Rectal smooth muscle tissue (tissue), 1 donor: ENCODE data around the gene RAB4A.

ENCODE experiments used
- H3K27ac ChIP-seq: one replicate; pipeline ENCODE4 v1.7.0; 2013; ENCODE audit warnings: low read depth, low read length, inconsistent platforms
- H3K27me3 ChIP-seq: one replicate; pipeline ENCODE4 v1.7.0; 2013; ENCODE audit warnings: low read length; ENCODE audit not compliant: control insufficient read depth, insufficient read depth
- H3K36me3 ChIP-seq: one replicate; pipeline ENCODE4 v1.7.0; 2013; ENCODE audit warnings: low read length; ENCODE audit not compliant: control insufficient read depth, insufficient read depth
- H3K4me1 ChIP-seq: one replicate; pipeline ENCODE4 v1.7.0; 2013; ENCODE audit warnings: low read length; ENCODE audit not compliant: control insufficient read depth, insufficient read depth
- H3K4me3 ChIP-seq: one replicate; pipeline ENCODE4 v1.7.0; 2013; ENCODE audit warnings: low read length
- H3K9ac ChIP-seq: one replicate; pipeline ENCODE4 v1.7.0; 2013; ENCODE audit warnings: low read length

Gene RAB4A

GRCh38 chr1:229264068-229264467 lies 6.8 kb upstream of the RAB4A start:
- H3K9ac ChIP-seq, result no peak overlapping the region
- no peaks in the 10 kb centered on the region for H3K27me3 ChIP-seq
- no peaks in the 10 kb centered on the region for H3K36me3 ChIP-seq
- H3K4me3 ChIP-seq, result no peak overlapping the region
- H3K4me1 ChIP-seq, result no peaks in the 10 kb centered on the region
- no peak overlapping the region for H3K27ac ChIP-seq

- Histone ChIP-seq H3K4me3 (no peak overlapping the region), H3K4me1 (no peaks in the 10 kb centered on the region), H3K27me3 (no peaks in the 10 kb centered on the region), H3K36me3 (no peaks in the 10 kb centered on the region), H3K9ac (no peak overlapping the region), H3K27ac (no peak overlapping the region)
Measured at GRCh38 chr1:229264487-229264886, 6.4 kb upstream of the RAB4A start.

GRCh38 chr1:229266274-229266673 lies 4.6 kb upstream of the RAB4A start:
- H3K36me3 ChIP-seq, result no peaks in the 10 kb centered on the region
- no peak overlapping the region for H3K9ac ChIP-seq
- H3K27me3 ChIP-seq, result no peaks in the 10 kb centered on the region
- no peaks in the 10 kb centered on the region for H3K4me1 ChIP-seq
- no peak overlapping the region for H3K27ac ChIP-seq
- no peak overlapping the region for H3K4me3 ChIP-seq

DNA sequence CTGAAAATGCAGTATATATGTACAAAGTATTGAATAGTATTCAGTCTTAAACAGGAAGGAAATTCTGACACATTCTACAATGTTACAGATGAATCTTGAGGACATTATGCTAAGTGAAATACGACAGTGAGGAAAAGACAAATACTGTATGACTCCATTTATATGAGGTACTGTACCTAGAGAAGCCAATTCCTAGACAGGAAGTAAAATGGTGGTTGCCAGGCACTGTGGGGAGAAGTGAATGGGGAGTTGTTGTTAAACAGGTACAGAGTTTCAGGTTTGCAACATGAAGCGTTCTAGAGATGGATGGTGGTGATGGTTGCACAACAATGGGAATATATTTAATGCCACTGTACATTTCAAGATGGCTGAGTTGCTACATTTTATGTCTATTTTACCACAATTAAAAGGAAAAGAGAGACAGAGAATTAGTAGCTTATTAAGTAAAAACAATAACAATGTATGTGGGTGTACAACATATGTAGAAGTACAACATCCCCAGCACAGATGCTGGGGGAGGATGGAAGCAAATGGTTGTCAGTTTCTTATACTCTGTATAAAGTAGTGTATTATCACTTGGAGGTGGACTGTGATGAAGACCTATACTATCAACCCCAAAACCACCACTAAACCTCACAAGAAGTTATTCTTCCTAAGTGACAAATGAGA lies 3.9 kb upstream of the RAB4A start:
- Histone ChIP-seq H3K4me3 (no peak overlapping the region), H3K36me3 (no peaks in the 10 kb centered on the region), H3K4me1 (no peaks in the 10 kb centered on the region), H3K27ac (no peak overlapping the region), H3K27me3 (no peaks in the 10 kb centered on the region), H3K9ac (no peak overlapping the region)

DNA sequence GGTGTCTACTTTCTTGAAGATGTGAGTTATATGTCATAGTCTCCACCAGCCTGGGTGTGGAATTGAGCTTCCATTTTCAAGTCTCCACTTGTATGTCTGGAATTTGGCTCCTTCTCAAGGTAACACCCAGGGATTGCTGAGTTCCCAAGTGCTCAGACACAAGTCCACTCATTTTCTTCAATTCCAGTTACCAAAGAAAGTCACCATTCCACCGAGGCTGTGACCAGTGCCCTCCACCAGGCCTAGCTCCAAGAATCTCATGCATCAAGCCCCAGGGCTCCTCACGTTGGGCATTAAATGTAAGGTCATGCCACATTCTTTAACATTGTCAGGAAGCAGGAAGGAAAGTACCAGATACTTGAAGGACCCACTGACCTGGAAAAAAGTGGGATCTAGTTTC lies 2.4 kb upstream of the RAB4A start:
- Histone ChIP-seq H3K4me1 (peaks cover 10% of the 10 kb centered on the region), H3K9ac (no peak overlapping the region), H3K36me3 (no peaks in the 10 kb centered on the region), H3K4me3 (no peak overlapping the region), H3K27me3 (no peaks in the 10 kb centered on the region), H3K27ac (no peak overlapping the region)

DNA sequence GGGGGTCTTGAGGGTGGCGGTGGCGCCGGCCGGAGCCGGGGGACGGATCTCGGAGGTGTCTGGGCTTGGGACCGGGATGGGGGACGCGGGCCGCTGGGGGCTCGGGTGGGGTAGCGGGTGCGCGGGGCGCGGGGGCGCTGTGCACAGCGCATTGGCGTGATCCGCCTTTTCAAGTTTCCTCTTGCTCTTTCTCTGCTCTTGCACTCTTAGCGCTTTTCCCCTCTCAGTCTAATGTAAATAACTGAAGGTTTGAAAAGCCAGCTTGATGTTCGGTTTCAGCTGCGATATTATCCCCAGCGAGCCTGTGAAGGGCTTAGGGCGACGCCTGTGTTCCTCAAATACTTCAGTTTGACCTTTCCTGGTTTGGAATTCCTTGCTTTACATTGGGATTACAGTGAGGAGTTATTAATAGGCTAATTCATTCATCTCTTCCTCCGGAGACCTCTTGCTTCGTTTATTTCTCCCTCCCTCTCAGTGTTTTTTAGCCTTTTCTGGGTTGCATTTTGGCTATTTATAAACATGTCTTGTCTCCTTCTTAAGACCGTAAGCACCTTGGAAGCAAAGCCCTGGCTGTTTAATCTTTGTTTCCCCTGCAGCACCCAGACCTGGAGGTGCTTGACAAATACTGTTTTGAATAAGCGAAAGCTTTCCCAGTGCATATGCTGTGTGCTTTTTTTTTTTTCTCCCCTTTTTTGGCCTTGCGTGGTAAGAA lies 693 bp downstream of the RAB4A start:
- peak overlapping the region; percentile 85 for H3K4me3 ChIP-seq
- peak overlapping the region; percentile 76 for H3K27ac ChIP-seq
- H3K27me3 ChIP-seq, result no peaks in the 10 kb centered on the region
- peak overlapping the region; percentile 80 for H3K9ac ChIP-seq
- peaks cover 10% of the 10 kb centered on the region for H3K4me1 ChIP-seq
- H3K36me3 ChIP-seq, result no peaks in the 10 kb centered on the region

- no peaks in the 10 kb centered on the region for H3K27me3 ChIP-seq
- H3K9ac ChIP-seq, result peak overlapping the region; percentile 80
- H3K27ac ChIP-seq, result no peak overlapping the region
- peak overlapping the region; percentile 85 for H3K4me3 ChIP-seq
- no peaks in the 10 kb centered on the region for H3K36me3 ChIP-seq
- peaks cover 10% of the 10 kb centered on the region for H3K4me1 ChIP-seq
Measured at GRCh38 chr1:229272164-229273158, 1.6 kb downstream of the RAB4A start.

DNA sequence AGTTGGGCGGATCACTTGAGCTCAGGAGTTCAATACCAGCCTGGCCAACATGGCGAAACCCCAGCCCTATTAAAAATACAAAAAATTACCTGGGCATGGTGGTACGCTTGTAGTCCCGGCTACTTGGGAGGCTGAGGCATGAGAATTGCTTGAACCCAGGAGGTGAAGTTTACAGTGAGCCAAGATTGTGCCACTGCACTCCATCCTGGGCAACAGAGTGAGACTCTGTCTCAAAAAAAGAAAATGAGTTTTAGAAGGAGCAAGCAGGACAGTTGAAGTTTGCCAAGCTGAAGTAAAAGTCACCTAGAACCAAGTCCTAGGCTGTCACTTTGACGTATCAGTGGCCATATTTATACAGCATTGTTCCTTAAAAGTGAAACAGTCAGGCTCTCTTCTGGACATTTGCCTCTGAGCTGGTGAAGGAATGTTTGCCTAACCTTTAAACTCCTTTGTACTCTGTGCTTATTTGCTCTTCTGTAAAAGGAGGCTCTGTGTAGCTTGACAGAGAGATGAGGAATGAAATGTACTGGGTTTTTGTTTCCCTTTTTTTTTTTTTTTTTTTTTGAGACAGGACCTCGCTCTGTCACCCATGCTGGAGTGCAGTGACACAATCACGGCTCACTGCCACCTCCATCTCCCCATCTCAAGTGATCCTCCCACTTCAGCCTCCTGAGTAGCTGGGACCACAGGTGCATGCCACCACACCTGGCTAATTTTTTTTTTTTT lies 2.8 kb downstream of the RAB4A start:
- no peak overlapping the region for H3K27ac ChIP-seq
- peaks cover 10% of the 10 kb centered on the region for H3K4me1 ChIP-seq

DNA sequence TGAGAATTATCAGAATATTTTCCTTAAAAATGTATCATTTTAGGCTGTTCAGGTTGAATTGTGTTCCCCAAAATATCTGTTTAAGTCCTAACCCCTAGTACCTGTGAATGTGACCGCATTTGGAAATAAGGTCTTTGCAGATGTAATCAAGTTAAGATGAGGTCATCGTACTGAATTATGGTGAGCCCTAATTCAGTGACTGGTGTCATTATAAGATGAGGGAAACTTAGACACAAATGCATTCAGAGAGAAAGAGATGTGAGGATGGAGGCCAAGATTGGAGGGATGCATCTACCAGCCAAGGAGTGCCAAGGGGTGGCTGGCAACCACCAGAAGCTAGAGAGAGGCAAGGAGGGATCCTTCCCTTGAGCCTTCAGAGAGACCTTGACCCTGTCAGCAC lies 4.1 kb downstream of the RAB4A start:
- Histone ChIP-seq H3K36me3 (no peaks in the 10 kb centered on the region), H3K4me1 (peaks cover 10% of the 10 kb centered on the region), H3K4me3 (no peak overlapping the region), H3K27ac (no peak overlapping the region), H3K27me3 (no peaks in the 10 kb centered on the region), H3K9ac (no peak overlapping the region)

More for the DNA sequence above, 2.8 kb downstream of the RAB4A start:
- Histone ChIP-seq H3K4me3 (no peak overlapping the region), H3K27me3 (no peaks in the 10 kb centered on the region), H3K9ac (no peak overlapping the region), H3K36me3 (no peaks in the 10 kb centered on the region)

DNA sequence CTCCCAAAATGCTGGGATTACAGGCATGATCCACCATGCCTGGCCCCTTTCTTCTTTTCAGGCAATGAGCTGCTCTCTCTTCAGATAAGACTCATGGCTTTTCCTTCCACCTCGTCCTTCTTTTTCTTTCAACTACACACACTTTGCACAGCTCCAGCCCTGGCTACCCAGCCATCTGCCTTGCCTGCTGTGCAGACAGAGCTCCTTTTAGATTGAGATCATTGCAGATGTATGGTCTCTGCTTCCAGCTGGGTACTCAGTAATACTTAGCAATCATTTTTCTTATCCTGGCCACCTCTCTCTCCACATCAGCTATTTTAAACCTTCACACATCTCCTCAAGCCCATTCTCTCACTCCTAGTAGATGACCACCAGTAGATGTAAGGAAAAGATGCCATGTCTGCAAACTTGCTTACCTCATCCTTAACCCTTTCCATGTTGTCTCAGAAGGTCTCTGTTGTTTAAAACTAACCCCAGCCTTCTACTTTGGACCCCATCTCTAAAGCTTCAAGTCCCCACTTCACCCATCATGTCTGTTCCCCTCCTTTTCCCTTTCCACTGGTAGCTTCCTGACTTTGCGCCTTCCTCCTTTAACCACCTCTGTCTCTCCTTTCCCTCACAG lies 7.3 kb downstream of the RAB4A start:
- Histone ChIP-seq H3K4me1 (no peaks in the 10 kb centered on the region), H3K36me3 (no peaks in the 10 kb centered on the region), H3K9ac (no peak overlapping the region), H3K27ac (no peak overlapping the region), H3K27me3 (no peaks in the 10 kb centered on the region), H3K4me3 (no peak overlapping the region)

- H3K27me3 ChIP-seq, result no peaks in the 10 kb centered on the region
- H3K4me3 ChIP-seq, result no peak overlapping the region
- no peak overlapping the region for H3K27ac ChIP-seq
- no peak overlapping the region for H3K9ac ChIP-seq
- no peaks in the 10 kb centered on the region for H3K4me1 ChIP-seq
- no peaks in the 10 kb centered on the region for H3K36me3 ChIP-seq
Measured at GRCh38 chr1:229279242-229279641, 8.3 kb downstream of the RAB4A start.
